ENCODE measurements around the gene AHNAK.

DNA sequence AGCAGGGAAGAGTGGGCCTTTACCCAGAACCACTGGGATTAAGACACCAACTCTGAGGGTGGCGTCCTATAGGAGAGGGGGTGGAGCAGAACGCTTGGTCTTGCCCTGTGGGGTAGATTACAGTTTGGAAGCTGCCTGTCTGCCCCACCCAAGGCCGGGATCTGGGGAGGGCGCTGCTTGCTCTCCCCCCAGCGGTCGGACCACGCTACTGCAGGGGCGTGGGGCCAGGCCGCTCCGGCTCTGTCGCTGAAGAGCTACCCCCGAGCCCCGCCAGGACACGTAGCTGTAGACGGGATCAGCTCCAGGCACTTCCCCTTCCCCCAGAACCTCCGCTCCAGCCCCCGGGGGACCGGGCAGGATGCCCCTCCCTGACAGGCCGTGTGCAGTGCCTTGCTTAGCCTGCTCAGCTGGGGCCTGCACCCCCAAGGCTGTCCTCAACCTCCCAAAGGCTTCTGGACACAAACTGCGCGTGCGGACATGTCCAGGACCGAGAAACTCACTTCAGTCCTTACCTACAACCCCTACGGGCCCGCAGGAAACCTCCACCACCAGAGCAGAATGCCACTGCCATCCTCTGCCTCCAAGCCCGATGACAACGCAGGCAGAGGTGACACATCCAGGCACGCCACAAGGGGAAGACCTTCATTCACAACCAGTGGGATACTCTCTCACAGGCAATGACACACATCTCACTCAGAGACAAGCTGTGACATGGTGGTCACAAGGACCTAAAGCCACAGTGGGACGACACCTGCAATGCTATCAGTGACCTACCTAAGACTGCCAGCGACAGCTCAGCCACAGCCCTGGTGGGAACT, 3.6 kb downstream of the AHNAK start:
- no peak for TF ChIP-seq EP300 (IDR thresholded peaks at IDR 0.05)
- TF ChIP-seq POLR2A (IDR thresholded peaks at IDR 0.05): no peak
- TF ChIP-seq CTCF (IDR thresholded peaks at IDR 0.05): peak; percentile 96 to 98 (median 98)

Data from ovary (tissue), 3 donors.